ENCODE data around the gene LRRC75A.

LRRC75A gene

GRCh38 chr17:16471295-16471694, 20.7 kb downstream of the LRRC75A start:
- H3K27ac Mint-ChIP-seq: no peak overlapping the region
- H3K36me3 Mint-ChIP-seq: no peaks in the 10 kb centered on the region

GRCh38 chr17:16470265-16470664, 21.7 kb downstream of the LRRC75A start:
- no peak overlapping the region for H3K27ac Mint-ChIP-seq
- H3K4me3 Mint-ChIP-seq: no peak overlapping the region
- no peaks in the 10 kb centered on the region for H3K9me3 Mint-ChIP-seq
- no peaks in the 10 kb centered on the region for H3K27me3 Mint-ChIP-seq
- H3K36me3 Mint-ChIP-seq: no peaks in the 10 kb centered on the region
- no peak for ATAC-seq (ENCODE audit: low read depth)
- no peaks in the 10 kb centered on the region for H3K4me1 Mint-ChIP-seq
- DNase-seq (ENCODE audit: low spot score in 2 of 2): no peak

More at GRCh38 chr17:16471295-16471694, 20.7 kb downstream of the LRRC75A start:
- ATAC-seq (ENCODE audit: low read depth) (no peak), DNase-seq (ENCODE audit: low spot score in 2 of 2) (no peak)
- Mint-ChIP-seq H3K4me1 (no peaks in the 10 kb centered on the region), H3K4me3 (no peak overlapping the region), H3K9me3 (no peaks in the 10 kb centered on the region), H3K27me3 (no peaks in the 10 kb centered on the region)

GRCh38 chr17:16468428-16468992, 23.5 kb downstream of the LRRC75A start:
- H3K4me1 Mint-ChIP-seq: no peaks in the 10 kb centered on the region
- no peaks in the 10 kb centered on the region for H3K27me3 Mint-ChIP-seq
- H3K9me3 Mint-ChIP-seq: no peaks in the 10 kb centered on the region
- no peaks in the 10 kb centered on the region for H3K36me3 Mint-ChIP-seq
- ATAC-seq (ENCODE audit: low read depth) (no peak), DNase-seq (ENCODE audit: low spot score in 2 of 2) (no peak)
- no peak overlapping the region for H3K4me3 Mint-ChIP-seq
- no peak overlapping the region for H3K27ac Mint-ChIP-seq

GRCh38 chr17:16467886-16468285, 24.1 kb downstream of the LRRC75A start:
- H3K4me1 Mint-ChIP-seq: no peaks in the 10 kb centered on the region
- no peaks in the 10 kb centered on the region for H3K27me3 Mint-ChIP-seq
- H3K4me3 Mint-ChIP-seq: no peak overlapping the region
- H3K27ac Mint-ChIP-seq: no peak overlapping the region
- ATAC-seq (ENCODE audit: low read depth) (no peak), DNase-seq (ENCODE audit: low spot score in 2 of 2) (no peak)
- H3K36me3 Mint-ChIP-seq: no peaks in the 10 kb centered on the region
- H3K9me3 Mint-ChIP-seq: no peaks in the 10 kb centered on the region

- no peaks in the 10 kb centered on the region for H3K36me3 Mint-ChIP-seq
- H3K27me3 Mint-ChIP-seq: no peaks in the 10 kb centered on the region
- no peak for ATAC-seq (ENCODE audit: low read depth)
- no peaks in the 10 kb centered on the region for H3K4me1 Mint-ChIP-seq
- DNase-seq (ENCODE audit: low spot score in 2 of 2): no peak
- no peaks in the 10 kb centered on the region for H3K9me3 Mint-ChIP-seq
- H3K4me3 Mint-ChIP-seq: no peak overlapping the region
- H3K27ac Mint-ChIP-seq: no peak overlapping the region
These were observed 24.9 kb downstream of the LRRC75A start for GRCh38 chr17:16467044-16467443.

GRCh38 chr17:16466407-16466806, 25.6 kb downstream of the LRRC75A start:
- DNase-seq (ENCODE audit: low spot score in 2 of 2): no peak
- Mint-ChIP-seq H3K9me3 (no peaks in the 10 kb centered on the region), H3K27ac (no peak overlapping the region), H3K27me3 (no peaks in the 10 kb centered on the region), H3K36me3 (no peaks in the 10 kb centered on the region), H3K4me1 (no peaks in the 10 kb centered on the region), H3K4me3 (no peak overlapping the region)
- no peak for ATAC-seq (ENCODE audit: low read depth)

- no peak for ATAC-seq (ENCODE audit: low read depth)
These were observed 26.1 kb downstream of the LRRC75A start for GRCh38 chr17:16465861-16466338.

GRCh38 chr17:16465052-16465312, 27.0 kb downstream of the LRRC75A start:
- Mint-ChIP-seq H3K27me3 (no peaks in the 10 kb centered on the region), H3K9me3 (no peaks in the 10 kb centered on the region), H3K4me1 (no peaks in the 10 kb centered on the region), H3K36me3 (no peaks in the 10 kb centered on the region), H3K4me3 (no peak overlapping the region), H3K27ac (no peak overlapping the region)
- no peak for ATAC-seq (ENCODE audit: low read depth)
- no peak for DNase-seq (ENCODE audit: low spot score in 2 of 2)

More at GRCh38 chr17:16465861-16466338, 26.1 kb downstream of the LRRC75A start:
- Mint-ChIP-seq H3K27ac (no peak overlapping the region), H3K27me3 (no peaks in the 10 kb centered on the region), H3K36me3 (no peaks in the 10 kb centered on the region), H3K4me3 (no peak overlapping the region), H3K9me3 (no peaks in the 10 kb centered on the region), H3K4me1 (no peaks in the 10 kb centered on the region)
- DNase-seq (ENCODE audit: low spot score in 2 of 2): no peak

GRCh38 chr17:16464303-16465051, 27.5 kb downstream of the LRRC75A start:
- Mint-ChIP-seq H3K9me3 (no peaks in the 10 kb centered on the region), H3K4me1 (no peaks in the 10 kb centered on the region), H3K27ac (no peak overlapping the region), H3K27me3 (no peaks in the 10 kb centered on the region), H3K4me3 (no peak overlapping the region), H3K36me3 (no peaks in the 10 kb centered on the region)
- ATAC-seq (ENCODE audit: low read depth) (no peak), DNase-seq (ENCODE audit: low spot score in 2 of 2) (no peak)

- Mint-ChIP-seq H3K27me3 (no peaks in the 10 kb centered on the region), H3K4me1 (no peaks in the 10 kb centered on the region), H3K4me3 (no peak overlapping the region), H3K27ac (no peak overlapping the region), H3K36me3 (peaks cover 2% of the 10 kb centered on the region), H3K9me3 (no peaks in the 10 kb centered on the region)
- DNase-seq (ENCODE audit: low spot score in 2 of 2): no peak
- no peak for ATAC-seq (ENCODE audit: low read depth)
These were observed 28.4 kb downstream of the LRRC75A start for GRCh38 chr17:16463358-16464302.

GRCh38 chr17:16462070-16462864, 29.7 kb downstream of the LRRC75A start:
- Mint-ChIP-seq H3K36me3 (peaks cover 2% of the 10 kb centered on the region), H3K4me1 (no peaks in the 10 kb centered on the region), H3K27me3 (no peaks in the 10 kb centered on the region), H3K27ac (no peak overlapping the region), H3K9me3 (no peaks in the 10 kb centered on the region), H3K4me3 (no peak overlapping the region)
- ATAC-seq (ENCODE audit: low read depth): no peak
- no peak for DNase-seq (ENCODE audit: low spot score in 2 of 2)

- Mint-ChIP-seq H3K4me1 (no peaks in the 10 kb centered on the region), H3K9me3 (no peaks in the 10 kb centered on the region), H3K4me3 (no peak overlapping the region), H3K27me3 (no peaks in the 10 kb centered on the region), H3K36me3 (peaks cover 2% of the 10 kb centered on the region), H3K27ac (no peak overlapping the region)
- no peak for ATAC-seq (ENCODE audit: low read depth)
- no peak for DNase-seq (ENCODE audit: low spot score in 2 of 2)
These were observed 30.5 kb downstream of the LRRC75A start for GRCh38 chr17:16461606-16461866.

GRCh38 chr17:16460796-16461605, 31.0 kb downstream of the LRRC75A start:
- ATAC-seq (ENCODE audit: low read depth) (no peak), DNase-seq (ENCODE audit: low spot score in 2 of 2) (no peak)
- Mint-ChIP-seq H3K27me3 (no peaks in the 10 kb centered on the region), H3K4me3 (no peak overlapping the region), H3K27ac (no peak overlapping the region), H3K36me3 (peaks cover 5% of the 10 kb centered on the region), H3K9me3 (no peaks in the 10 kb centered on the region), H3K4me1 (no peaks in the 10 kb centered on the region)
